ENCODE measurements around the gene PRSS16.

Gene PRSS16

GRCh38 chr6:27295301-27296079 lies 48.0 kb downstream of the PRSS16 start:
- no peak overlapping the region for H3K4me3 ChIP-seq (ENCODE audit: insufficient read depth, low read depth, low read length, poor library complexity, severe bottlenecking)
- H3K9me3 ChIP-seq (ENCODE audit: control insufficient read depth, low read length) = peaks cover 5% of the 10 kb centered on the region
- H3K36me3 ChIP-seq (ENCODE audit: control insufficient read depth, insufficient read depth, low read length) = no peaks in the 10 kb centered on the region
- H3K4me1 ChIP-seq (ENCODE audit: control insufficient read depth, insufficient read depth, low read length, poor library complexity, severe bottlenecking) = no peaks in the 10 kb centered on the region
- H3K27me3 ChIP-seq (replicated peaks; ENCODE audit: control insufficient read depth, insufficient read depth, low read length, poor library complexity, severe bottlenecking) = peaks cover 64% of the 10 kb centered on the region
- H3K27ac ChIP-seq (ENCODE audit: insufficient read depth, low read length, poor library complexity, severe bottlenecking) = no peak overlapping the region
- DNase-seq = no peak

- Histone ChIP-seq H3K36me3 (ENCODE audit: control insufficient read depth, insufficient read depth, low read length) (no peaks in the 10 kb centered on the region), H3K4me3 (ENCODE audit: insufficient read depth, low read depth, low read length, poor library complexity, severe bottlenecking) (no peak overlapping the region), H3K27ac (ENCODE audit: insufficient read depth, low read length, poor library complexity, severe bottlenecking) (no peak overlapping the region), H3K27me3 (replicated peaks; ENCODE audit: control insufficient read depth, insufficient read depth, low read length, poor library complexity, severe bottlenecking) (peaks cover 65% of the 10 kb centered on the region), H3K4me1 (ENCODE audit: control insufficient read depth, insufficient read depth, low read length, poor library complexity, severe bottlenecking) (no peaks in the 10 kb centered on the region), H3K9me3 (ENCODE audit: control insufficient read depth, low read length) (peaks cover 5% of the 10 kb centered on the region)
- DNase-seq = no peak
Observed at GRCh38 chr6:27296106-27296783, 48.7 kb downstream of the PRSS16 start.

DNA sequence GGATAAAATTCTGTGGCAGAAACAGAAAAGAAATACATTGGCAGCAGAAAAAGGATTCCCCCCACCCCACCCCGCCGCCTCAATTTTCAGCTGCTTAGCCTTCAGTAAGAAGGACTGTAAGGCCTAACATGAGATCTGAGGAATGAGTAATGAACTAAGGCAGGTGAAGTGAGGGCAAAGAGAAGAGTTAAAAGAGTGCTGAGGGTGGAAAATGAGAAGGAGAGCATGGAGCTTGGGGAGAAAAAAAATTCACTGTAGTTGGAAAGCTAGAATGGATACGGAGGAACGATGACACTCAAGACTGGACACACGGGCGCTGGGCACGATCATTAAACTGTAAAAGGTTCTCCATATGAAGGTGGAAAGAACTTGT lies 50.0 kb downstream of the PRSS16 start:
- H3K36me3 ChIP-seq (ENCODE audit: control insufficient read depth, insufficient read depth, low read length) = no peaks in the 10 kb centered on the region
- H3K9me3 ChIP-seq (ENCODE audit: control insufficient read depth, low read length) = peaks cover 5% of the 10 kb centered on the region
- H3K27ac ChIP-seq (ENCODE audit: insufficient read depth, low read length, poor library complexity, severe bottlenecking) = no peak overlapping the region
- H3K4me3 ChIP-seq (ENCODE audit: insufficient read depth, low read depth, low read length, poor library complexity, severe bottlenecking) = no peak overlapping the region
- H3K27me3 ChIP-seq (replicated peaks; ENCODE audit: control insufficient read depth, insufficient read depth, low read length, poor library complexity, severe bottlenecking) = peaks cover 71% of the 10 kb centered on the region
- H3K4me1 ChIP-seq (ENCODE audit: control insufficient read depth, insufficient read depth, low read length, poor library complexity, severe bottlenecking) = no peaks in the 10 kb centered on the region
- no peak for DNase-seq

GRCh38 chr6:27297857-27298730 lies 50.6 kb downstream of the PRSS16 start:
- H3K4me3 ChIP-seq (ENCODE audit: insufficient read depth, low read depth, low read length, poor library complexity, severe bottlenecking) = no peak overlapping the region
- no peaks in the 10 kb centered on the region for H3K4me1 ChIP-seq (ENCODE audit: control insufficient read depth, insufficient read depth, low read length, poor library complexity, severe bottlenecking)
- no peak overlapping the region for H3K27ac ChIP-seq (ENCODE audit: insufficient read depth, low read length, poor library complexity, severe bottlenecking)
- peaks cover 5% of the 10 kb centered on the region for H3K9me3 ChIP-seq (ENCODE audit: control insufficient read depth, low read length)
- no peaks in the 10 kb centered on the region for H3K36me3 ChIP-seq (ENCODE audit: control insufficient read depth, insufficient read depth, low read length)
- H3K27me3 ChIP-seq (replicated peaks; ENCODE audit: control insufficient read depth, insufficient read depth, low read length, poor library complexity, severe bottlenecking) = peaks cover 75% of the 10 kb centered on the region
- no peak for DNase-seq

DNA sequence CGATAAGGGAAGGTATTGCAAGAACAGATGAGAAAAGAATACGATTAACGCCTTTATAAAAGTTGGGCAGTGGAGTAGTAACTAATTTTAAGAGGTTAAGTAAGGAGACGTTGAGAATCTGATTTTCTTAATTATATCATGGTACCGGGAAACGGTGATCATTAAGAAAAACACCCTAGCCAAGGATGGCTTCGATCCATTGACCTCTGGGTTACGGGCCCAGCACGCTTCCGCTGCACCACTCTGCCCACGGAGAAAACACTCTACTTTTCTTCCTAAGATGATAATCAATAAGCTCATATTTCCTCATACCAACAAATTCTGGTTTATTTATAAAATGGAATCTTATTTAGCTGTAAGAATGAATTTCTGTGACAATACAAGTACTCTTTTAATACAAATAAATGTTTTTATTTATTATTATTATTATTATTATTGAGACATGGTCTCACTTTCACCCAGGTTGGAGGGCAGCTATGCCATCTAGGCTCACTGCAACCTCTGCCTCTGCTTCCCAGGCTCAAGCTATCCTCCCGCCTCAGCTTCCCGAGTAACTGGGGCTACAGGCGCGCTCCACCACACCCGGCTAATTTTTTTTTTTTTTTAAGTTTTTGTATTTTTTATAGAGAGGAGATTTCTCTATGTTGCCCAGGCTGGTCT lies 56.2 kb downstream of the PRSS16 start:
- Histone ChIP-seq H3K9me3 (ENCODE audit: control insufficient read depth, low read length) (no peaks in the 10 kb centered on the region), H3K27ac (ENCODE audit: insufficient read depth, low read length, poor library complexity, severe bottlenecking) (no peak overlapping the region), H3K4me3 (ENCODE audit: insufficient read depth, low read depth, low read length, poor library complexity, severe bottlenecking) (no peak overlapping the region), H3K4me1 (ENCODE audit: control insufficient read depth, insufficient read depth, low read length, poor library complexity, severe bottlenecking) (no peaks in the 10 kb centered on the region), H3K36me3 (ENCODE audit: control insufficient read depth, insufficient read depth, low read length) (no peaks in the 10 kb centered on the region), H3K27me3 (replicated peaks; ENCODE audit: control insufficient read depth, insufficient read depth, low read length, poor library complexity, severe bottlenecking) (peaks cover 28% of the 10 kb centered on the region)
- DNase-seq = no peak
